Cardiac septum (tissue), 1 donor: ENCODE results near the gene PTPRD. TPM values are rescaled to one million over a fixed set of nuclear protein-coding genes. Genes with fewer than 3 reads are reported as not detected.

Experiments
- DNase-seq: peaks from one replicate; pipeline ENCODE4 v3.0.0-alpha.2; 2020; ENCODE audit warnings: low spot score
- intact Hi-C: fragments of 100-400 bp; cut with DNase I; formaldehyde crosslinking; loops from one replicate; pipeline ENCODE4 v1.14.0; 2022
- total RNA-seq: library from RNA; stranded (reverse); fragmentation: NEBNext Ultra II Directional; extraction: Animal tissue kit (Norgen Biotek cat#: 25700); gene quantifications from one replicate; pipeline ENCODE4 v1.2.1, GENCODE V29; 2021
- donor health status: DM: no; HTN: no; CAD: no.

Gene PTPRD
- total RNA-seq, 1 donor from 2014 or later: 13.0 TPM

DNA sequence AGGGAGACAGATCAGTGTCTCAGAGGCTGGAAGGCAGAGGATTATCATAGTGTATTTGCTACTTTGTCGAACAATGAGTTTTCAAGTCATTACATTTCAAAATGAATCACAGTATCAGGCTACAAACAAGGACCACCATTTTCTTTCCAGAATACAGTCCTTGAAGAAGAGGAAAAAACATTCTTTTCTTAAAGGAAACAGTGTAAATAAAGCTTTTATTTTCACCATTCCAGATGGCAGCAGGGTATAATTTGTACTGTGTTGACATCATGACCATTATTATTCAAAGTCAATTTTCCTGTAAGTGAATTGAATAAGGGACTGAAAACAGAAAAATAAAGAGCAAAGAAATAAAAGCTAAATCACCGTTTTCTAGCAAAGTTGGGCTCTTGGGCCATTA, 2076.0 kb downstream of the PTPRD start:
- intact Hi-C loops: no loop called here
- DNase-seq: no peak

DNA sequence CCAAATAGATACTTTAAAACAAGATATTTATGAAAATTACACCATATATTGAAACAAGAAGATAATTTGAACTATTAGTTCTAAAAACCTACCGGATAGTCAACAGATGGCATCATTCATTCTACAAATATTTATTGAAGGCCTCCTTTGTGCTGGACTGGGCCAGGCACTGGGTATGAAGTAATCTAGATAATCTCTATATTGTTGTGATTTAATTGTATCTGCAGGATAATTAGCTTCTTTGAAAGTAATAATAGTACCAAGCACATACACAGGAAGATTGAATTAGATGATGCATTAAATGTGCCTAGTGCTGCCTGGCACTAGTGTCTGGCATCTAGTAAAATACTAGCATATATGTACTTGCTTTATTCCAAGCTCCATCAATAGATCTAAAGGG, 2078.0 kb downstream of the PTPRD start:
- intact Hi-C loops: no loop called here
- no peak for DNase-seq

DNA sequence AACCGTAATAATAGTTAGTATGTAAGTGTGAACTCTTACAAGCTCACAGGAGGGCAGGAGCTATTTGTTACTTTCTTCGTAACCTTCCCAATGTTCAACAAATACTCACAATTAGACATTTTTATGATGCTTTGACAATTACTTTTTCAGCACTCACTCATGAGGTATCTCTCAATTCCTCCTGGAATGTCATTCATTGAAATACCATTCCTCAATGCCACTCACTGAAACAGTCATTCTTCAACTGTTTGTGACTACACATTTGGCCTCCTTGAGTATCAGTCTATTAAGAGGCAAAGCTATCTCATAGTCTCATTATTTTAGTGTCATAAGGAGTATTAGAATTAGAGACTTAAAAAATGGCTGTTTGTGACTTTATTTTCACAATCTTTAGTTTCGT, 2079.1 kb downstream of the PTPRD start:
- no peak for DNase-seq
- intact Hi-C loops: no loop called here

DNA sequence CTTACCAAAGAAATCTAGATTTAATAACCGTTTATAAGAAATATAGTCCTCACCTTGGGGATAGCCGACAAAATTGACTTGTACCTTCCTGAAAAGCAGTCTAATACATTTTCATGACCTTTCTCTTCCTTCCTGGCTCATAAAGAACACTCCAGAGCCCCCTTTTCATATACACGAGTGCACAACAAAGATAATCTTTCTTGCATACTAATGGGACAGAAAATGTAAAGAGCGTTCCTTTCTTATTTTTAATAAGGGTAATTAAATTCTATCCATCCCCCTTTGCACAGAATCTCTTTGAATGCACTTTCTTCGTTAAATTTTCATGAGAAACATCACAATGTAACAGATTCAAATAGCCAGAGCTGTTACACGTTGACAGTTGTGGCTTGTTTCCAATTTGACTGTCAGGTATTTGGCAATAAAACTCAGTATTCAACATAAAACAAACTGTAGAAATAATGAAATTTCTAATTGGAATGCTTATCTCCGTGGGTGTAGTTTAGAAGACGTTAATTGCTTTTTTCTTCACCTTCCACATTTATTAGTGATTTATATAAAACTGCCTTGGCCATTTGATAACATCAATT, 2080.9 kb downstream of the PTPRD start:
- DNase-seq: no peak
- intact Hi-C loops: no loop called here

DNA sequence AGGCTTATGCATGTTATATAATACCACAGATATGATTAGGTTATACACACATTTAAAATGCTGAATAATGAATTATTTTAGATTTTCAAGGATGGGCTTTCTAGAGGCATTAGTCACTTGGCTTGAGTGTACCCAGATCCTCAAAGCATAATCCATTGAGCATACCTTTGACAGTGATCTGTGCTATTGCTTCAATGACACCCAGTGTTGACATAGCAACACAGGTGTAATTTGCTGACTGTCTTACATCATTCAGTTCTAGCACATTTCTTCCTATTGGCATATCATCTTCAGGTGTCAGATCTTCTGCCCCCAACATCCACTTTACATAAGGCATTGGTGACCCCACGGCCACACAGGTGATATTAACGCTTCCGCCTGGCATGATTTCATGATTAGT, 2091.7 kb downstream of the PTPRD start:
- intact Hi-C loops: no loop called here
- DNase-seq: no peak

DNA sequence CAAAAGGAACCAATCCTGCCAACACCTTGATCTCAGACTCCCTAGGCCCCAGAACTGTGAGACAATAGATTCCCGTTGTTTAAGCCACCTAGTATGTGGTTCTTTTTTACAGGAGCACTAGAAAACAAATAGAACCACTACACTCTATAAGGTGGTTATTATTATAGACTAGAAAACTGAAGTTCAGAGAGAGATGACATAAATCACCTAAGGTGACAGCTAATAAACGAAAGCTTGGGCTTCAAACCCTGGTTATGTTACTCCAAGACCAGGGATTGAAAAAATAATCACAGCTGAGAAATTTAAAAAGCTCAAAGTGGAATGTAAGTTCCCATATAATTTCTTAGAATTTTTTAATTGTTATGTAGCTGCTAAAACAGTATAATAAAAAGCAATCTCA, 2097.1 kb downstream of the PTPRD start:
- no peak for DNase-seq
- intact Hi-C loops: no loop called here

DNA sequence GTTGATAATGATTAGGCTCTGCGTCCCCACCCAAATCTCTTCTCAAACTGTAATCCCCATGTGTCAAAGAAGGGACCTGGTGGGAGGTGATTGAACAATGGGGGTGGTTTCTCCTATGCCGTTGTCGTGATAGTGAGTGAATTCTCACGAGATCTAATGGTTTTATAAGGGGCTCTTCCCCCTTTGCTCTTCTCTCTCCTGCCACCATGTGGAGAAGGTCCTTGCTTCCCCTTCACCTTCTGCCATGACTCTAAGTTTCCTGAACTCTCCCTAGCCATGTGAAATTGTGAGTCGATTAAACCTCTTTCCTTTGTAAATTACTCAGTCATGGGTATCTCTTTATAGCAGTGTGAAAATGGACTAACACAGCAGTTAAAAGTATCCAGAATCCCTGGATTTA, 2098.0 kb downstream of the PTPRD start:
- no peak for DNase-seq
- intact Hi-C loops: no loop called here

DNA sequence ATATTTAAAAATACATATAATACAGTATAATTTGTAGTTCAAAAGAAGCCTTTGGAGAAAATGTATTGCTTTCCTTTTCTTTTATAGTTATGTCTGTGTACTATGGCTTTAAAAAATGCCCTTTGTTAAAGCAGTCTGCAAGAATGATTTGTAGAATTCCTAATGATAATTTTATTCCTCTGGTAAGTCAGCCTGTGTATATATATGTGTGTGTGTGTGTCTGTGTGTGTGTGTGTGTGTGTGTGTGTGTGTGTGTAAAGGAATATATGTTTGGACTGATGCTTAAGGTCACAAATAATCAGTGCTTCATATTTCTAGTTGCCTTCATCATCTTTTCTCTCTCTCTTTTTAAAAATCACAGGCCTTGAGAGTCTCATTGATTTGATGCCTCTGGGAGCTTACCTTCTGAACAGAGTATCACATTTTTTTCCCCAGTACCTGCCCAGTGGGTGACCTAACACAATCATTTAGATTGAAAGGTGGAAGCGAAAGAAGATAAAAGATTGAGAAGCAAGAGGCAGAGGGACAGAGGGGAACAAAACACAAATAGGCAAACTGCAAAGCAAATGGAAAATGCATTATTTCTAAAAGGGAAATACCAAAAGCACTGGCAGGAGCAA, 2104.0 kb downstream of the PTPRD start:
- no peak for DNase-seq
- intact Hi-C loops: no loop called here

DNA sequence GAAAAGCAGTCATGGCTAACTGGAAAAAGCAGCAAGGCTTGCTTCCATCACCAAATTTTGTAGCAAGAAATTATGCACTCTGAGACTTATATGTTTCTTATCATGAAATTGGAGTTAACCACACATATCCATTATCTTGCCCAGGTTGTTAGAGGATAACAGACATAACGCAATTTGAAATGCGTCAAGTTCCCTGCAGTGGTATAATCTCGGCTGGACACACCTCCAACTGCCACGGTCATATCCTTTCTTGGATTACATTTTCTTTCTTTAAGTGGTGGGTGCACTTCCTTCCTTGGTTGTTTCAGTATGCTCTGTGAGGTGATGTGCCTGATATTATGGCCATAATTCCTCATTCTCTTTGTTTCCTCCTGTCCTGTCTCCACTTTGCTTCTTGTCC, 2118.2 kb downstream of the PTPRD start:
- DNase-seq: no peak
- intact Hi-C loops: no loop called here

DNA sequence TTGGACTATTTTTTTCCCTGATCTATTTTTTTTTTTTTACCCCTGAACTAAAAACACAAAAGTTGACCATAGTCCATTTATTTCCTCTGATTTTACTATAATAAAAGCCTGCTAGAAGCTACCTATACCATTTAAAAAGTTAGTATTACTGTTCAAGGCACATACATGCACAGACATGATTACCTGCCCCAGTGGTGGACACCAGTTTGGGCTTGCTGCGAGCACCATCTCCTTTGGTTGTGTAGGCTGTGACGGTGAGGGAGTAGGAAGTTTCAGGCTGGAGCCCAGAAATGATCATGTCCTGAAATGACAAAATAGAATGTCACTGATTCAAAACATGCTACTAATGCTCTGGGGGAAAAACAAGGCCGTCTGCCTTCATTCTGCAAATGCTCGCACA, 2120.1 kb downstream of the PTPRD start:
- intact Hi-C loops: no loop called here
- DNase-seq: no peak

DNA sequence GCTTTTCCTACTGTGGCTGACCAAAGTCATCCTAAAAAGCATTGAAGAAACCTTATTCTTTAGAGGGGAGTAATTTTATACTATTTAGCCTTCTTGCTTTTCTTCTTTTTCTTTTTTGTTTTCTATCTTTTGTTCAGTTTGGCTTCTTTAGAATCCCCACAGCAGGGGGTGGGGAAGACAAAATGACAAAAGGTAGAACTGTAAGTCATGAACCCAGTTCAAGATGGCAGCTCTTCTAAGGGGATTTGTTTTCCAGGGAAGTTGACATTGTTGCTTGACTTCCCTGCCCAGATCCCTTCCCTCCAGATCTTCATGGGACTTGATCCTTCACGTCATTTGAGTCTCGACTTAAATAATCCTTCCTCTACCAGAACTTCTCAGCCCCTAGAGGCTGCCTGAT, 2120.8 kb downstream of the PTPRD start:
- DNase-seq: no peak
- intact Hi-C loops: no loop called here

DNA sequence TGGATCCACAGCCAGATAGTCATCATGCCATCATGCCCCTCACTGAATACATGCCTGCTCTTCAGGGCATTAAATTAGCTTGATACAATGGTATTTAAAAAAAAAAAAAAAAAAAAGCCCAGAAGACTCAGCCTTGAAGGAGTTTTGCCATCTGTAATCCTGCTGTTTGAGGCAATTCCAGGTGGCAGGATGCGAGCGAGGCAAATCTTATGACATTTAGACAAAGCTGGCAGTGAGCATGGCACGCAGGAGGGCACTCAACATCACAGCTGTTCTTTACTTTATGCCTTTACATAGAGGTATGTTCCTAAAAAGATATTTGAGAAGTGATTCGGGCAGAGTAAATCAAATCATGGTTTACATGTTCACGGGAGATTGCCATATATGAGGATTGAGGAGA, 2121.2 kb downstream of the PTPRD start:
- intact Hi-C loops: no loop called here
- DNase-seq: no peak

DNA sequence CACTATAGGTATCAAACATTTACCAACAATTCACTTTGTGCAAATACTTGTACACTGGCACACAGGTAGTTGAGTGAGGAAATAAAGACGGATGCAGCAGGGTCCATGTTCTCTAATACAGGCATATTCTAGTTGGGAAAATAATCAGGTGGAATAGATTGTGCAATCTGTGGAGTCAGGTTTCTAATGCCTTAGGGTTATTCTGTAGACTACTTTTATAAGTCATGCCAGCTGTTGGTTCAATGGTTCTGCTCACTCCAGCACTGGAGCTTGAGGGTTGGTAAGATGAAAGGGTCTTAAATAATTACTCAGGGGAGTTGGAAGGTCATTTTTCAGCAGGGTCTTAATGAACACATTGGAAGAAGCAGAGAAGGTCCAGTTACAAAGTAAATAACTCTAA, 2123.0 kb downstream of the PTPRD start:
- intact Hi-C loops: loop anchor here (5.0 kb wide), 2 partner anchors 407 to 512 kb away; no protein-coding TSS in a partner anchor
- no peak for DNase-seq

DNA sequence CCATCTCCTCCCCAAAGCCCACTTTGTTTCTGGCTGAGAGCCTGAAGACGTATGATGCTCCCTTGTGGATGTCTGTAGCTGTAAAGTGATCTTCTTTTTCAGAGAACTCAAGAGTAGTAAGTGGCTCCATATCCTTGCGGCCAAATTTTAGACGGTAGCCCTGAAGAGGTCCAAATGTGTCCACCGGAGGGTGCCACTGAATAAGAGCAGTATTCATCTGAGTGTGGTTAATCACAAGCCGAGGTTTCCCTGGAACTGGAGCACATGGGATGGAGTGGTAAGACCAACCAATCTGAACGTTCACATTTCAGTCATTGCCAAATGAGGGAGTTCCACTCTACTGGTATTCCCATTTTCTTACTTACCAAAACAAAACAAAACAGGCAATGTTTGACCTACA, 2126.7 kb downstream of the PTPRD start:
- no peak for DNase-seq

DNA sequence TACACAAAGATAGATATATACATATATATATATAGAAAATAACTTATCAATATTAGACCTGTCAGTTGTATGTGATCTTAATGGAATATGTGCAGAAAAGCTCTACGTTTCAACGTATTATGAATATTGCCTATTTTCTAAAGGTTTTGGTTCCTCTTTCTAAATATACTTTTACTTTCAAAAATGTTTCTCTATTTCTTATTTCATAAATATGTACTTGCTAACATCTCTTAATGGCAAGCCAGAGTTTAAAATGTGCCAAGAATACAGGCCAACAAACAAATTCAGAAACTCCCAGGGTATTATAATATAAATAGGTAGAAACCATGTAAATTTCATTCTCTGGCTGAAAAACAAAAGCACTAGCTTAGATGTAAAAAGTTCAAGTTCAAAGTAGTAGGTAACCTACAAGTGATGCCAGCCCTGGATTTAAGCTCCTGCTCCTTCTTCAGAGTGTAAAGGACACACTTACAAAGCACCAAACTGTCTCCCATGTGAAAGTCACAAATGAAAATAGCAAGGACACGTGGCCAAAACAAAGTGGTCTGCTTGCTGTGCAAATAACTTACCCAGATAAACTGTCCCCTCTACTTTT, 2128.1 kb downstream of the PTPRD start:
- intact Hi-C loops: loop anchor here (5.0 kb wide), 2 partner anchors 413 to 518 kb away; no protein-coding TSS in a partner anchor
- no peak for DNase-seq

More for the DNA sequence above, 2126.7 kb downstream of the PTPRD start:
- intact Hi-C loops: loop anchor here (5.0 kb wide), 2 partner anchors 411 to 516 kb away; no protein-coding TSS in a partner anchor

DNA sequence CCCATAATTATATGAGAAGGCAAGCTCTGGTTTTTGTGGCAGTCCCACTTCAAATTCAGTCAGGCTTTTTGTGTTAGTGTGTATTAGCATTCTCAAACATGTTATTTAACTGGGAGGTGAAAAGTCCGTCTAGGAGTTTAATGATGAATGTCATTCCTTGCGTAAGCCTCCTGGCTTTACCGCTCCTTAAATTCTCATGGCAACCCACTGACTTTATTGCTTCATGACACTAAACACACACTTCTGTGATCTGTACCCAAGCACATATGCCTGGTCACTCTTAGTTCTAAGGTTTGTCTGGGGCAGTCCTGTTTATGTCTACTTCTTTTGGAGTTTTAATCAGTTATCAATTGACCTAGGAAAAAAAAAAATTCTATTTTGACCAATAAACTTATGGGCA, 2135.4 kb downstream of the PTPRD start:
- DNase-seq: no peak
- intact Hi-C loops: no loop called here

DNA sequence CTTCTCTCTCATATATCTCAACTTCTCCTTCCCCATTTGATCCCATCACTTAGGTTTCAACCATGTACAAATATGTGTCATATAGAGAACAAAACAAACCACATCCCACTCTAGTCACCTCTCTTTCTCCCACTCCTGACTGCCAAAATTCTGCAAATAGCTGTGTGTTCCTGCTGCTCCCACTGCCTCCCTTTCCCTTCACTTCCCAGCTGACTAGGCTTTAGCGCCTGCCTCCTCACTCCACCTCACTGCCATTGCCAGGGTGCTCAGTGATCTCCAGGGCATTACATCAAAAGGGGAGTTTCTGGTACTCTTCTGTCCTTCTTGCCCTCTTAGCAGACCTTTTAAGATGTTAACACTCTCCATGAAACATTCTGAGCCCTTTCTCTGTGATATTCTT, 2137.9 kb downstream of the PTPRD start:
- DNase-seq: no peak
- intact Hi-C loops: no loop called here

DNA sequence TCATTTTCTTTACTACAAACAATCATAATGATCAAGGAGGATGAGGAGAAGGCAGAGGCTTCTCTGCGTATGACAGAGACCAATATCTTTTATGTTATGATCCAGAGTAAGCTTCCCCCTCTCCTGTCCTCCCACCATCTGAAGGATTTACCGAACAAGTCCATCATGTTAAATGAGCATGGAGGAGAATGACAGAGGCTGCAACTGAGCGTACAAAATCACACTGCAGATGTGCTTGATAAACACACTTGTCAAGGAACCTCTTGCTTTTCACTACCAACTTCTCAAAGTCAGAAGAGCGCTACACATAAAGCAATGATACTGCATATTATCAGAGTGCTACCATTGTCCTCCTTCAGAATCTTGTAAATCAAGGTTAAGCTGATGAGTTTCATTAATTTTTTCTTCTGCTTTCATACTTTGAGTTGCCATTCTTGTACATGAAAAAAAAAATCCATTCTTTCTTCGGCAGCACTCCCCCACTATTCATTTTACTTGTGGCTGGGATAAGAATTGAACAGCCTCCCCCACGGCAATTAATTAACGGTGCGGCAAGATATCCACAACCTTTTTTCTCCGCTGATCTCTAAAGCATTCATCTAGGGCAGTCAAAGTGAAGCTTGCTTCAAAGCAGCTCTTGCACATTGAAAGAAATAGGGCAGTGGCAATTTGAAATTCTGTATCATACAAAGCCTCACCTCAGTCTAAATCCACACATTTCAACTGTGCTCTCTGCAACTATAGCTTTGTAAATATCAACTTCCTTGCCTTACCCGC, 2139.4 kb downstream of the PTPRD start:
- no peak for DNase-seq
- intact Hi-C loops: no loop called here

DNA sequence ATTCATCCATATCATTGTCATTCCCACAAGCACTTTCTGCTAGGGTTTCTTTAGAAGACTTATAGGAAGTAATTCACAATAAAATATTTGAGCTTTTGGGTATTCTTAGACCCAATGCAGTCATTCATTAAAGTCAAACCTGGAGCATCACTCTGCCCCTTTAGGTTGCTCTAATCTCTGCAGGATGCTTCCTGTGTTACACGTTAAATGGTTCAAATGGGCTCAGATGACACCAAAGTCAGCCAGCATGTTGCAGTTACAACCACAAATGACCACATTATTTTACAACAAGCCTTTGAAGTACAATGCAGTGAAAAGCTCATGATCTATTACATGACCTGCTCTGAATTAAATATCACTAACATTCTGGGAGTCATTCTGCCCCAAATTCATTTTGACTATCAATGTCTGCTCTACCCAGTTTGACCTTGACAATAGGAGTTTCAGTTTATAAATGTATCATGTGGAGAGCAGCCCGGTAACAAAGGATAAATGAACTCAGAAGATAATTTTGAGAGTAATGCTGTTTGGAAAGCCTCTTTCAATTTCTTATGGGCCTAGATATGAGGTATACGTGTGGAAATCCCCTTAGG, 2144.7 kb downstream of the PTPRD start:
- intact Hi-C loops: no loop called here
- DNase-seq: no peak

DNA sequence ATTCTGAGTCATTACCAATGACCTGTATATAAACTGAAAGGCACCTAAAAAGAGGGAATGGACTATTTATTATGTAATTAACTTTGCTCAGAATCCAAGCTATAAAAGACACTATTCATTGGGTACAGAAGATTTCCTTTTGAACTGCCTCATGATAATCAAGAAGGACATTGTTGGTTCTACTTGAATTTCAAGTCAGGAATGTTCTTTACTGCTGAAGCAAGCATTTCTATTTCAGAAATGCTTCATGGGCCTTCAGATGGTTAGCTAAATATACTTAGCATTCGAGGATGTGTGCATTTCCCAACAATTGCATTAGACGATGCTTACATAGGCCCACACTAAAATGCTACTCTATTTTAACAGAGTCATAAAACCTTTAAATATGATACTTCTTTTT, 2155.0 kb downstream of the PTPRD start:
- DNase-seq: no peak
- intact Hi-C loops: no loop called here
